Breast epithelium (tissue), 3 donors: Measurements from ENCODE around the gene SNX9.

Experiments used
- POLR2A ChIP-seq: fragments of 450-650 bp; IDR thresholded peaks from one replicate; pipeline ENCODE4 v1.6.1; 2016; ENCODE audit warnings: antibody characterized with exemption, mild to moderate bottlenecking, moderate library complexity
- TF ChIP-seq, protein P1 (sequence below), 3 donors: fragments of 450-650 bp; IDR thresholded peaks; one replicate each; pipeline ENCODE4 v1.5.1; 2016 to 2017; ENCODE audit warnings: antibody characterized with exemption in 3 of 3, mild to moderate bottlenecking in 3 of 3, moderate library complexity in 3 of 3

DNA sequence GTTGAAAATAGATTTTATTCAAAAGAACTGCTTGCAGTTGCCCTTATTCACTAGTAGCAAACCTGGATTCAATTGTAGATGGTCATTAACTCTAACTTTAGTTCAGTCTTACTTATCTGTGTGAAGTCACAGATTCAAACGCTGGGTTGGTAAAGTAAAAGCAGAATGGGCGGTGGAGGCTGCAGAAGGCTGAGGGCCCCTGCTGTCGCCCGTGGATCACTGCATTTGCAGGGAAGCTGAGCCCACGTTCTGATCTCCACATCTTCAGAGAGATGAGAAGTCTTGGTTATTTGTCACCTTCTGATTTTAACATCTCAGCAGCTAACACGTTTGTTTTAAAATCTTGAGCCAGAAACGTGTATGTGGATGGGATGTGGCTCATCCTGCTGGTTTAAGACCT lies 75.1 kb downstream of the SNX9 start:
- TF ChIP-seq, protein P1, sequence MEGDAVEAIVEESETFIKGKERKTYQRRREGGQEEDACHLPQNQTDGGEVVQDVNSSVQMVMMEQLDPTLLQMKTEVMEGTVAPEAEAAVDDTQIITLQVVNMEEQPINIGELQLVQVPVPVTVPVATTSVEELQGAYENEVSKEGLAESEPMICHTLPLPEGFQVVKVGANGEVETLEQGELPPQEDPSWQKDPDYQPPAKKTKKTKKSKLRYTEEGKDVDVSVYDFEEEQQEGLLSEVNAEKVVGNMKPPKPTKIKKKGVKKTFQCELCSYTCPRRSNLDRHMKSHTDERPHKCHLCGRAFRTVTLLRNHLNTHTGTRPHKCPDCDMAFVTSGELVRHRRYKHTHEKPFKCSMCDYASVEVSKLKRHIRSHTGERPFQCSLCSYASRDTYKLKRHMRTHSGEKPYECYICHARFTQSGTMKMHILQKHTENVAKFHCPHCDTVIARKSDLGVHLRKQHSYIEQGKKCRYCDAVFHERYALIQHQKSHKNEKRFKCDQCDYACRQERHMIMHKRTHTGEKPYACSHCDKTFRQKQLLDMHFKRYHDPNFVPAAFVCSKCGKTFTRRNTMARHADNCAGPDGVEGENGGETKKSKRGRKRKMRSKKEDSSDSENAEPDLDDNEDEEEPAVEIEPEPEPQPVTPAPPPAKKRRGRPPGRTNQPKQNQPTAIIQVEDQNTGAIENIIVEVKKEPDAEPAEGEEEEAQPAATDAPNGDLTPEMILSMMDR (IDR thresholded peaks at IDR 0.05): peak in 1 of 3 donors; percentile 12
- no peak for TF ChIP-seq POLR2A
